Measurements from ENCODE around the gene RAD51AP2. TPM values are rescaled to one million over a fixed set of nuclear protein-coding genes. Genes with fewer than 3 reads are reported as not detected.
A peak's percentile ranks its signal among the peaks of the same experiment; 100 is the strongest.

The RAD51AP2 gene
- total and polyA plus RNA-seq, 2 of the 13 experiments (the other 11 are each of a cell fraction or from before 2014, with no cell fraction given), result 0.11 to 0.12 TPM

- TF ChIP-seq, protein P1, sequence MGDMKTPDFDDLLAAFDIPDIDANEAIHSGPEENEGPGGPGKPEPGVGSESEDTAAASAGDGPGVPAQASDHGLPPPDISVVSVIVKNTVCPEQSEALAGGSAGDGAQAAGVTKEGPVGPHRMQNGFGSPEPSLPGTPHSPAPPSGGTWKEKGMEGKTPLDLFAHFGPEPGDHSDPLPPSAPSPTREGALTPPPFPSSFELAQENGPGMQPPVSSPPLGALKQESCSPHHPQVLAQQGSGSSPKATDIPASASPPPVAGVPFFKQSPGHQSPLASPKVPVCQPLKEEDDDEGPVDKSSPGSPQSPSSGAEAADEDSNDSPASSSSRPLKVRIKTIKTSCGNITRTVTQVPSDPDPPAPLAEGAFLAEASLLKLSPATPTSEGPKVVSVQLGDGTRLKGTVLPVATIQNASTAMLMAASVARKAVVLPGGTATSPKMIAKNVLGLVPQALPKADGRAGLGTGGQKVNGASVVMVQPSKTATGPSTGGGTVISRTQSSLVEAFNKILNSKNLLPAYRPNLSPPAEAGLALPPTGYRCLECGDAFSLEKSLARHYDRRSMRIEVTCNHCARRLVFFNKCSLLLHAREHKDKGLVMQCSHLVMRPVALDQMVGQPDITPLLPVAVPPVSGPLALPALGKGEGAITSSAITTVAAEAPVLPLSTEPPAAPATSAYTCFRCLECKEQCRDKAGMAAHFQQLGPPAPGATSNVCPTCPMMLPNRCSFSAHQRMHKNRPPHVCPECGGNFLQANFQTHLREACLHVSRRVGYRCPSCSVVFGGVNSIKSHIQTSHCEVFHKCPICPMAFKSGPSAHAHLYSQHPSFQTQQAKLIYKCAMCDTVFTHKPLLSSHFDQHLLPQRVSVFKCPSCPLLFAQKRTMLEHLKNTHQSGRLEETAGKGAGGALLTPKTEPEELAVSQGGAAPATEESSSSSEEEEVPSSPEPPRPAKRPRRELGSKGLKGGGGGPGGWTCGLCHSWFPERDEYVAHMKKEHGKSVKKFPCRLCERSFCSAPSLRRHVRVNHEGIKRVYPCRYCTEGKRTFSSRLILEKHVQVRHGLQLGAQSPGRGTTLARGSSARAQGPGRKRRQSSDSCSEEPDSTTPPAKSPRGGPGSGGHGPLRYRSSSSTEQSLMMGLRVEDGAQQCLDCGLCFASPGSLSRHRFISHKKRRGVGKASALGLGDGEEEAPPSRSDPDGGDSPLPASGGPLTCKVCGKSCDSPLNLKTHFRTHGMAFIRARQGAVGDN (CRISPR knock-in tag; IDR thresholded peaks at IDR 0.05), result peak; percentile 70
- TF ChIP-seq MTF2 (CRISPR knock-in tag; IDR thresholded peaks at IDR 0.05; ENCODE audit: borderline replicate concordance) (no peak), ZNF563 (CRISPR knock-in tag; IDR thresholded peaks at IDR 0.05) (no peak), ZNF224 (CRISPR knock-in tag; IDR thresholded peaks at IDR 0.05) (no peak), KMT2B (CRISPR knock-in tag; IDR thresholded peaks at IDR 0.05) (peak; percentile 19; the same call in 1 of the 2 replicates), SMAD1 (CRISPR knock-in tag; IDR thresholded peaks at IDR 0.05; ENCODE audit: borderline replicate concordance, low read depth) (no peak), ERF (CRISPR knock-in tag; IDR thresholded peaks at IDR 0.05) (0 out of 2 replicates have a peak, but pooled peaks have one; percentile 24), ZNF143 (CRISPR knock-in tag; IDR thresholded peaks at IDR 0.05) (no peak), PTBP1 (IDR thresholded peaks at IDR 0.05; ENCODE audit: low read depth, low read length, poor library complexity, severe bottlenecking) (no peak), SIX1 (CRISPR knock-in tag; IDR thresholded peaks at IDR 0.05; ENCODE audit: borderline replicate concordance) (no peak), PHF21A (CRISPR knock-in tag; IDR thresholded peaks at IDR 0.05) (no peak), MED13 (CRISPR knock-in tag; IDR thresholded peaks at IDR 0.05) (no peak)
- TF ChIP-seq, protein P2, sequence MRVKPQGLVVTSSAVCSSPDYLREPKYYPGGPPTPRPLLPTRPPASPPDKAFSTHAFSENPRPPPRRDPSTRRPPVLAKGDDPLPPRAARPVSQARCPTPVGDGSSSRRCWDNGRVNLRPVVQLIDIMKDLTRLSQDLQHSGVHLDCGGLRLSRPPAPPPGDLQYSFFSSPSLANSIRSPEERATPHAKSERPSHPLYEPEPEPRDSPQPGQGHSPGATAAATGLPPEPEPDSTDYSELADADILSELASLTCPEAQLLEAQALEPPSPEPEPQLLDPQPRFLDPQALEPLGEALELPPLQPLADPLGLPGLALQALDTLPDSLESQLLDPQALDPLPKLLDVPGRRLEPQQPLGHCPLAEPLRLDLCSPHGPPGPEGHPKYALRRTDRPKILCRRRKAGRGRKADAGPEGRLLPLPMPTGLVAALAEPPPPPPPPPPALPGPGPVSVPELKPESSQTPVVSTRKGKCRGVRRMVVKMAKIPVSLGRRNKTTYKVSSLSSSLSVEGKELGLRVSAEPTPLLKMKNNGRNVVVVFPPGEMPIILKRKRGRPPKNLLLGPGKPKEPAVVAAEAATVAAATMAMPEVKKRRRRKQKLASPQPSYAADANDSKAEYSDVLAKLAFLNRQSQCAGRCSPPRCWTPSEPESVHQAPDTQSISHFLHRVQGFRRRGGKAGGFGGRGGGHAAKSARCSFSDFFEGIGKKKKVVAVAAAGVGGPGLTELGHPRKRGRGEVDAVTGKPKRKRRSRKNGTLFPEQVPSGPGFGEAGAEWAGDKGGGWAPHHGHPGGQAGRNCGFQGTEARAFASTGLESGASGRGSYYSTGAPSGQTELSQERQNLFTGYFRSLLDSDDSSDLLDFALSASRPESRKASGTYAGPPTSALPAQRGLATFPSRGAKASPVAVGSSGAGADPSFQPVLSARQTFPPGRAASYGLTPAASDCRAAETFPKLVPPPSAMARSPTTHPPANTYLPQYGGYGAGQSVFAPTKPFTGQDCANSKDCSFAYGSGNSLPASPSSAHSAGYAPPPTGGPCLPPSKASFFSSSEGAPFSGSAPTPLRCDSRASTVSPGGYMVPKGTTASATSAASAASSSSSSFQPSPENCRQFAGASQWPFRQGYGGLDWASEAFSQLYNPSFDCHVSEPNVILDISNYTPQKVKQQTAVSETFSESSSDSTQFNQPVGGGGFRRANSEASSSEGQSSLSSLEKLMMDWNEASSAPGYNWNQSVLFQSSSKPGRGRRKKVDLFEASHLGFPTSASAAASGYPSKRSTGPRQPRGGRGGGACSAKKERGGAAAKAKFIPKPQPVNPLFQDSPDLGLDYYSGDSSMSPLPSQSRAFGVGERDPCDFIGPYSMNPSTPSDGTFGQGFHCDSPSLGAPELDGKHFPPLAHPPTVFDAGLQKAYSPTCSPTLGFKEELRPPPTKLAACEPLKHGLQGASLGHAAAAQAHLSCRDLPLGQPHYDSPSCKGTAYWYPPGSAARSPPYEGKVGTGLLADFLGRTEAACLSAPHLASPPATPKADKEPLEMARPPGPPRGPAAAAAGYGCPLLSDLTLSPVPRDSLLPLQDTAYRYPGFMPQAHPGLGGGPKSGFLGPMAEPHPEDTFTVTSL (CRISPR knock-in tag; IDR thresholded peaks at IDR 0.05; ENCODE audit: borderline replicate concordance), result no peak; the same call in 1 of the 2 replicates
- TF ChIP-seq, protein P3, sequence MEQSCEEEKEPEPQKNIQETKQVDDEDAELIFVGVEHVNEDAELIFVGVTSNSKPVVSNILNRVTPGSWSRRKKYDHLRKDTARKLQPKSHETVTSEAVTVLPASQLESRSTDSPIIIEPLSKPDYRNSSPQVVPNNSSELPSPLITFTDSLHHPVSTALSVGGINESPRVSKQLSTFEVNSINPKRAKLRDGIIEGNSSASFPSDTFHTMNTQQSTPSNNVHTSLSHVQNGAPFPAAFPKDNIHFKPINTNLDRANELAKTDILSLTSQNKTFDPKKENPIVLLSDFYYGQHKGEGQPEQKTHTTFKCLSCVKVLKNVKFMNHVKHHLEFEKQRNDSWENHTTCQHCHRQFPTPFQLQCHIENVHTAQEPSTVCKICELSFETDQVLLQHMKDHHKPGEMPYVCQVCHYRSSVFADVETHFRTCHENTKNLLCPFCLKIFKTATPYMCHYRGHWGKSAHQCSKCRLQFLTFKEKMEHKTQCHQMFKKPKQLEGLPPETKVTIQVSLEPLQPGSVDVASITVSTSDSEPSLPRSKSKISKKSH (CRISPR knock-in tag; IDR thresholded peaks at IDR 0.05; ENCODE audit: borderline replicate concordance), result no peak
- TF ChIP-seq, protein P4, sequence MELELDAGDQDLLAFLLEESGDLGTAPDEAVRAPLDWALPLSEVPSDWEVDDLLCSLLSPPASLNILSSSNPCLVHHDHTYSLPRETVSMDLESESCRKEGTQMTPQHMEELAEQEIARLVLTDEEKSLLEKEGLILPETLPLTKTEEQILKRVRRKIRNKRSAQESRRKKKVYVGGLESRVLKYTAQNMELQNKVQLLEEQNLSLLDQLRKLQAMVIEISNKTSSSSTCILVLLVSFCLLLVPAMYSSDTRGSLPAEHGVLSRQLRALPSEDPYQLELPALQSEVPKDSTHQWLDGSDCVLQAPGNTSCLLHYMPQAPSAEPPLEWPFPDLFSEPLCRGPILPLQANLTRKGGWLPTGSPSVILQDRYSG (CRISPR knock-in tag; IDR thresholded peaks at IDR 0.05), result no peak
Measured at GRCh38 chr2:17518212-17519154, at the start of gene RAD51AP2 (continued).

All from HepG2 (cell line).